Measurements from ENCODE around the gene TRABD2A.
"Not testable (repeated sequence)": the region's sequence is repeated elsewhere in the genome, so short reads cannot be mapped to it uniquely, and the experiment has no call there.

TRABD2A gene

GRCh38 chr2:84880645-84881521 lies at the start of gene TRABD2A:
TSS of gene TRABD2A (minus strand) at chr2:84881084. CDS start at chr2:84881039, 45 bp downstream.
- DNase-seq = no peak

GRCh38 chr2:84927275-84927627 lies 46.4 kb upstream of the TRABD2A start:
- no peak for DNase-seq

- DNase-seq = peak in 57 of 58 donors; percentile 12 to 99 (median 80)
Measured at GRCh38 chr2:84925724-84926376, 45.0 kb upstream of the TRABD2A start.

GRCh38 chr2:84925336-84925723 lies 44.4 kb upstream of the TRABD2A start:
- DNase-seq = no peak

GRCh38 chr2:84924173-84925106 lies 43.6 kb upstream of the TRABD2A start:
- no peak for DNase-seq

- no peak for DNase-seq
Measured at GRCh38 chr2:84923009-84923408, 42.1 kb upstream of the TRABD2A start.

GRCh38 chr2:84919885-84920580 lies 39.1 kb upstream of the TRABD2A start:
- DNase-seq = peak in 12 of 58 donors; percentile 2 to 39 (median 20)

- DNase-seq = no peak
Measured at GRCh38 chr2:84918430-84918829, 37.5 kb upstream of the TRABD2A start.

GRCh38 chr2:84917821-84918220 lies 36.9 kb upstream of the TRABD2A start:
- not testable (repeated sequence) for DNase-seq

- DNase-seq = not testable (repeated sequence)
Measured at GRCh38 chr2:84915675-84916074, 34.8 kb upstream of the TRABD2A start.

GRCh38 chr2:84914334-84914733 lies 33.5 kb upstream of the TRABD2A start:
- DNase-seq = no peak

- DNase-seq = no peak
Measured at GRCh38 chr2:84912984-84913383, 32.1 kb upstream of the TRABD2A start.

GRCh38 chr2:84911135-84911678 lies 30.3 kb upstream of the TRABD2A start:
- DNase-seq = no peak

GRCh38 chr2:84908948-84909713 lies 28.2 kb upstream of the TRABD2A start:
- no peak for DNase-seq

GRCh38 chr2:84906900-84907714 lies 26.2 kb upstream of the TRABD2A start:
- DNase-seq = peak in 23 of 58 donors; percentile 6 to 48 (median 19)

- DNase-seq = peak in 26 of 58 donors; percentile 13 to 48 (median 29)
Measured at GRCh38 chr2:84906108-84906899, 25.4 kb upstream of the TRABD2A start.

GRCh38 chr2:84905181-84906107 lies 24.6 kb upstream of the TRABD2A start, which contains the start of gene TMSB10:
TSS of gene TMSB10 (plus strand) at chr2:84905656.
- peak in 56 of 58 donors; percentile 22 to 86 (median 74) for DNase-seq

All from anterior cingulate cortex (tissue), 58 donors.